GM21360 (cell line): ENCODE results near the gene CENPB.

Source experiments
- ATAC-seq: cut with Tn5 transposase; IDR thresholded peaks from one replicate; pipeline ENCODE4 v1.9.1; 2021; ENCODE audit warnings: mild to moderate bottlenecking, moderate library complexity; ENCODE audit not compliant: unreplicated experiment

Gene CENPB

GRCh38 chr20:3751305-3751674 lies 35.2 kb downstream of the CENPB start:
- ATAC-seq: no peak

- ATAC-seq: no peak
Observed at GRCh38 chr20:3749689-3750531, 36.6 kb downstream of the CENPB start.

GRCh38 chr20:3749087-3749688 lies 37.4 kb downstream of the CENPB start:
- no peak for ATAC-seq

GRCh38 chr20:3748073-3748472 lies 38.5 kb downstream of the CENPB start:
- ATAC-seq: no peak

GRCh38 chr20:3747471-3747870 lies 39.1 kb downstream of the CENPB start:
- ATAC-seq: no peak

- ATAC-seq: no peak
Observed at GRCh38 chr20:3745686-3746173, 40.8 kb downstream of the CENPB start.

GRCh38 chr20:3744806-3745685 lies 41.5 kb downstream of the CENPB start:
- ATAC-seq: peak; percentile 48

GRCh38 chr20:3744037-3744436 lies 42.5 kb downstream of the CENPB start:
- no peak for ATAC-seq

- ATAC-seq: no peak
Observed at GRCh38 chr20:3743251-3743650, 43.3 kb downstream of the CENPB start.

- no peak for ATAC-seq
Observed at GRCh38 chr20:3741836-3742458, 44.6 kb downstream of the CENPB start.

GRCh38 chr20:3740615-3741301 lies 45.8 kb downstream of the CENPB start:
- ATAC-seq: no peak

- ATAC-seq: no peak
Observed at GRCh38 chr20:3739926-3740451, 46.6 kb downstream of the CENPB start.

- no peak for ATAC-seq
Observed at GRCh38 chr20:3739054-3739925, 47.2 kb downstream of the CENPB start.

GRCh38 chr20:3738111-3739053 lies 48.2 kb downstream of the CENPB start:
- no peak for ATAC-seq

- no peak for ATAC-seq
Observed at GRCh38 chr20:3735768-3736167, 50.8 kb downstream of the CENPB start.

GRCh38 chr20:3734111-3734843 lies 52.3 kb downstream of the CENPB start:
- ATAC-seq: no peak
